ENCODE measurements around the gene OR6J1. TPM values are rescaled to one million over a fixed set of nuclear protein-coding genes. Genes with fewer than 3 reads are reported as not detected.
"Not testable (repeated sequence)": the region's sequence is repeated elsewhere in the genome, so short reads cannot be mapped to it uniquely, and the experiment has no call there.

The OR6J1 gene
- polyA plus RNA-seq, 3 donors, result 0.16 to 0.33 (median 0.22) TPM

DNA sequence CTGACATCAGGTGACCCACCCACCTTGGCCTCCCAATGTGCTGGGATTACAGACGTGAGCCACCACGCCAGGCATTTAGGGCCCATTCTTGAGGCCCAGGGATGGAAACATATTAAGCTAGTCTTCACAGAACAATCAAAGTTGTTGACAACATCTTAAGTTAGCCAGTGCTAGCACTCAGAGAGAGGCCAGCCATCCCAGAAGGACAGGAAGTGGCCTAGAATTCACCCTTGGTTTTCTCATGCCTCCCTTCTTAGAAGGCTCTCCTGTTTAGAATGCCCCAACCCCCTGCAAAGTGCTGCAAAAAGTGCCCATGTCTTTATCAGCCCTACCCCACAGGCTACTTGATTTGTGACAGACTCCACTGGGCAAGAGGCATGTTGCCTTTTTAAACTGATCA is 12.1 kb upstream of the OR6J1 start:
- no peak for DNase-seq (ENCODE audit: extremely low read depth in 1 of 11, low read depth in 9 of 11, low spot score in 4 of 11)

DNA sequence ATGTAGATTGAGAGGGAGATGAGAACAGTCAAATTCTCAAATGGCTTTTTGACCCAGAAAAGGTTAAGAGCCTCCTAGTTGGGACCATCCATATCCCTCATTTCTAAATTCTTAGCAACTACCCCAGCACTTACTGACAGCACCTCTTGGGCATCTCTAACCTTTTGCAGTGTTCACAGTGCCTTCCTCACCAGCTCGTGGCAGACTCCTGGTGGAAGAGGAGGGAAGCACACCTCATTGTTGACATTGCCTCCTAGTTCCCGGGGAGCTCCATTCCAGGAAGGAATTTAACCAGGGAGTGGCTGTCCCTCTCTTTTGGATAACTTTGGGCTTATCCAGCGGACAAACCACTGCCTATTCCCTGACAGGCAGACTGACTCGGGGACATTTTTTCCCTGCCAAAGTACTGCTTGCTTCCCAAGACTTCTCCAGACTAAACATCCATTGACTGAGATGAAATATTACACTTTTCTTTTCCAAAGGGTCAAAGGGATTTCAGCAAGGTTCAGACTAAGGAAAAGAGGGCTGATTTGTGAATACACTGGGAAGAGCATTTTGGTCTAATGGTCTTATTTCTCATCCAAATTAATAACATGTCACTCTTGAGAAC is 9.0 kb upstream of the OR6J1 start:
- peak in 5 of 11 donors; percentile 25 to 59 (median 33) for DNase-seq (ENCODE audit: extremely low read depth in 1 of 11, low read depth in 9 of 11, low spot score in 4 of 11)

DNA sequence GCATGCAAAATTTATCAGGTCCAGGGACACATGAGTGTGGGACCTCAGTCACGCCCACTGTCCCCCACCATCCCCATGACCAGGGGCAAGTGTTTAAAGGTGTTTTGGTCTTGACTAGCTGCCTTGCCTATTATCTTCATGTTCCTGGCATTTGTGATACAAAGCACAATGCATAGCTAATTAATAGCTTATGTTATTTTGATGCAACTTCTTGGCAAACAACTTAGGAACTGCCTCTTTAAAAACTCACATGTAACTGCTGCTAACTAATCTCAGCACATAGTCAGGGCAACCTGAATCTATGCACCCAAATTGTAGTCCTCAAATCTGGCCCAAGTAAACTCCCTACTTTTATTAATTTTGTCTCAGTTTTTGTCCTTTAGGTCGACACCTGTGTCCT is 7.4 kb upstream of the OR6J1 start:
- DNase-seq (ENCODE audit: extremely low read depth in 1 of 11, low read depth in 9 of 11, low spot score in 4 of 11), result no peak

DNA sequence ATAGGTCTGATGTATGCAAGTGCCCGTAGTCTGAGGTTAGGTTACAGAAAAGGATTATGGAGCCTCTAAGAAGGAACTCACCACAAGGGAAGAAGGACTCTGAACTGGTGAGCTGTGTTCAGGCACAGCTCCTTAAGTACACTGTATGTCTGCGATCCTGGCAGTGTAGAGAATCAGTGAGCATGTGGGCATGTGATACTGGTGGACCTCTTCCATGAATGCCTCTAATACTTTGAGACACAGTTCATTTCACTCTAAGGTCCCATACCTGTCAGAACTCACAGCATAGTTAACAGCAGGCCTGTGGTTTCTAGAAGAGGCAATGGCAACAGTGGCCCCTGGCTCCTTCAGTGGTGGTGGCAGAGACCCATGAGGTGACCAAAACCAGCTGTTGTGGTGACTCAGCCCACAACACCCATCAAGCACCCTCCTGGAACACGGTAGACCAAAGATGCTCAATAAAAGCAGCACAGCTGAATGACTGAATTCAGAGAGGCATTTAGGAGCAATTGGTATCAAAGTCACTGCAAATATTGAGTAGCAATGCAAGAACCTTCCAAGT is 6.9 kb upstream of the OR6J1 start:
- DNase-seq (ENCODE audit: extremely low read depth in 1 of 11, low read depth in 9 of 11, low spot score in 4 of 11), result no peak

DNA sequence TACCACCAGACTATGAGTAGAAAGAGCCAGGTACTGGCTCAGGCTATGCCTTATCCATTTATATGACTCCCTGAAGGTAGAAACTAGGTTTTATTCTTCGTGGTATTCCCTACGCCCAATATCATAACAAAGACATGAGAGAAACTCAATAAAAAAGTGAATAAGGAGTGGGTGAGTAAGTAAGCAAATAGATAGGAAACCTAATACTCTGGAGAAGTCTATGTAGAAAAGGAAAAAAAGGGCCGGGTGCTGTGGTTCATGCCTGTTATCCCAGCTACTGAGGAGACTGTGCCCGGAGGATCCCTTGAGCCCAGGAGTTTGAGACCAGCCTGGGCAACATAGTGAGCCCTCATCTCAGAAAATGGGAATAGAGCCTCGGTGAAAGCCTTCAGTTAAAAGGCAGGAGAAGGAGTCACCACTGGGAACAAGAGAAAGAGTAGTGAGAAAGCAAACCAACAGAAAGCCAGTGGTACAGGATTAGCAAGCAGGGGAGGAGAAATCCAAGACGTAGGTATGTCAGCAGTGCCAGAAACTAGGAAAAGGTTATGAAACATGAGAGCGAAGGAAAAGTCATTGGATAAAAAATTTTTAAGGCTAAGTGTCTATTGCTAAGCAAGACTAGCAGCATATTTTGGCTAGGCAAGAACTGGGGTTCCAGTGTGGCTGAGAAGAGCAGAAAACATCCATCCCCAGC is 6.0 kb upstream of the OR6J1 start:
- DNase-seq (ENCODE audit: extremely low read depth in 1 of 11, low read depth in 9 of 11, low spot score in 4 of 11), result no peak

DNA sequence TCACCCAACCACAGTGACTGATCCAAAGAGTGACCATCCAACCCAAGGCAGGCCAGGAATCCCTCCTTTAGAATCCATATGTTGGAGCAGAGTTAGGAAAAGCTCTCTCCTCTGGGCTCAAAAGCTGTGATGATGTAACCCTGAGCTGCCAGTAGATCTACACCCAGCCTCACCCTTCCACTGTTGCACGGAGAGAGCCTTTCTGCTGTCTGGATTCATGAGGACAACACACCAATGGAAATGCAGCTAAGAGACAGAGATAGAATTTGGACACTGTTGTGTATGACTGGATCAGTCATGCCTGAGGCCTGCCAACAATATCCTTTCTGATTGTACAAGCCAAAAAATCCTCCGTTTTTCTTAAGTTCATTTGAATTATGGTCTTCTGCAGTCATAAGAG is 4.4 kb upstream of the OR6J1 start:
- DNase-seq (ENCODE audit: extremely low read depth in 1 of 11, low read depth in 9 of 11, low spot score in 4 of 11), result no peak

DNA sequence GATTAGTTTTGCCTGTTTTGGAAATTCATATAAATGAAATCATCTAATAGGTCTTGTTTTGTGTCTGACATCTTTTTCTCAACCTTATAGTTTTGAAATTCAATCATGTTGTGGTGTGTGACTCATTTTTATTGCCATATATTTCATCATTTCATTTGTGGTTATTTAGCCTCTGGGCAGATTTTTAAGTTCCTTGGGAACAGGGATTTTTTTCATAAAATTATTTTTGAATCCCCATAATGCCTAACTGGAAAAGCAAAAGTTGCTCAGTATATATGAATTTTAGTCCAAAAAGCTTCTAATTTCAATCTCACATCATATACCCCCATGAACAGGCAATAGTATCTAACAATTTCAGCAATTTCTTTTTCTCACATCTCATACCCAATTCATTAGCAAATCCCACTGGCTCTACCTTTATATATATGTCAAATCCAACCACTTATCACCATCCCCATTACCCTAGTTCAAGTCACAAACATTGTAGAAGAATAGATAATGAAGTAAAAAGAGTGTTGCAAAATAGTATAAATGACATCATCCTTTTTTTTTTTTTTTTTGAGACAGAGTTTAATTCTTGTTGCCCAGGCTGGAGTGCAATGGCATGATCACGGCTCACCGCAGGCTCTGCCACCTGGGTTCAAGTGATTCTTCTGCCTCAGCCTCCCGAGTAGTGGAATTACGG is 2.6 kb upstream of the OR6J1 start:
- no peak for DNase-seq (ENCODE audit: extremely low read depth in 1 of 11, low read depth in 9 of 11, low spot score in 4 of 11)

DNA sequence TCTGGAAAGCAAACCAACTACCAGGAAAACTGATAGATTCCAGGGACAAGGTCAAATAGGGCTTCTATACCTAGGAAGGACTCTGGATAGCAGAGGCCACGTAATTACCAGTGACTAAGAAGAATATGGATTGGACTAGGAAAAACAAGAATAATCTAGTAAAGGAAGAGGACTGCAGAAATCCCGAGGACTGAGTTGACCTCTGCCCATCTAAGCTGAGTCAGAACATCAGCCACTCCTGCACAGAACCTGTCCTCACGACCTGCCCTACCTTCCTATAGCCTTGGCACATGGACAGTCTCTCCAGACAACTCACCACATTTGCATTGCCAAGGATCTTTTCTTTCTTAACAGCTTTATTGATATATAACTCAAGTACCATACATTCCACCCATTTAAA is 2.3 kb downstream of the OR6J1 start:
- no peak for DNase-seq (ENCODE audit: extremely low read depth in 1 of 11, low read depth in 9 of 11, low spot score in 4 of 11)

DNA sequence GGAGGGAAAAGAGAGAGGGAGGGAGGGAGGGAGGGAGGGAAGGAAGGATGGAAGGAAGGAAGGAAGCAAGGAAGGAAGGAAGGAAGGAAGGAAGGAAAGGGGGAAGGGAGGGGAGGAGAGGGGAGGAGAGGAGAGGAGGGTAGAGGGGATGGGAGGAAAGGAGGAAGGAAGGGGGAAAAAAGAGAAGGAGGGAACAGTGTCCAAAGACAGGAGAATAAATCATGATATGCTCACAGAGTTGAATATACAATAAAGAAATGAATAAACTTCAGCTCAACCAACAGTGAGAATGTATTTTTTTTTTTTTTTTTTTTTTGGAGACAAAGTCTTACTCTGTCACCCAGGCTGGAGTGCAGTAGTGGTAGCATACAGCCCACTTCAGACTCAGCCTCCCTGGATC is 4.0 kb downstream of the OR6J1 start:
- DNase-seq (ENCODE audit: extremely low read depth in 1 of 11, low read depth in 9 of 11, low spot score in 4 of 11), result no peak

DNA sequence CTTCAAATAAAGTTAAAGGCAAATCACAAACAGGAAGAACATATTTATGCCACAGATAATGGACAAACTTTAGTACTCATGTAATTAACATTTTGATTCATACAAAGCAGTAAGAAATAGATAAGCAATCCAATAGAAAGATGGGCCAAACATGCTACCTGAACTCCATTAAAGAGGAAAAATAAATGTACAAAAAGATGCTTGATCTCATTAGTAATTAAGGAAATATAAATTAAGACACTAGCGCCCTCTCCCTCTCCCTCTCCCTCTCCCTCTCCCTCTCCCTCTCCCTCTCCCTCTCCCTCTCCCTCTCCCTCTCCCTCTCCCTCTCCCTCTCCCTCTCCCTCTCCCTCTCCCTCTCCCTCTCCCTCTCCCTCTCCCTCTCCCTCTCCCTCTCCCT is 8.2 kb downstream of the OR6J1 start:
- not testable (repeated sequence) for DNase-seq (ENCODE audit: extremely low read depth in 1 of 11, low read depth in 9 of 11, low spot score in 4 of 11)

DNA sequence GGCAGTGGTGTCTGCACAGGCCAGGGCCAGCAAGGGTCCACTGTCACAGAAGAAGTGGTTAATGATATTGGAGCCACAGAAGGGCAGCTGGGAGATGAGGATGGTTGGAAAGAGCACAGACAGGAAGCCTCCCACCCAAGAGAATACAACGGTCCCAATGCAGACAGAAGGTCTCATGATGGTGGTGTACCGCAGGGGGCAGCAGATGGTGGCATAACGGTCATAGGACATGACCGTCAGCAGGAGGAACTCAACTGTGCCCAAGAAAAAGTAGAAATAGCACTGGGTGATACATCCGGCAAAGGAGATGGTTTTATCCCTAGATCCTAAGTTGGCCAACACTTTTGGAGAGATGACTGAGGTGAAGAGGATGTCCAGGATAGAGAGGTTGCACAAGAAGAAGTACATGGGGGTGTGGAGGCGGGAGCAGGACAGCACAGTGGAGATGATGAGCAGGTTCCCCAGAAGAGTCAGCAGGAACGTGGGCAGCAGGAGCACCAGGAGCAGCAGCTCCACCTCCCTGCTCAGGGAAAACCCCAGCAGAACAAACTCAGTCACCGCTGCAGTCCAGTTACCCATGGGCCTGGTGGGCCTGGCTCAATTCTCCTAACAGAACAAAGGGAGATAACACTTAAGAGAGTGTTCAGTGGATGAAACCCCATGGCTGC is 9.8 kb downstream of the OR6J1 start:
- no peak for DNase-seq (ENCODE audit: extremely low read depth in 1 of 11, low read depth in 9 of 11, low spot score in 4 of 11)

DNA sequence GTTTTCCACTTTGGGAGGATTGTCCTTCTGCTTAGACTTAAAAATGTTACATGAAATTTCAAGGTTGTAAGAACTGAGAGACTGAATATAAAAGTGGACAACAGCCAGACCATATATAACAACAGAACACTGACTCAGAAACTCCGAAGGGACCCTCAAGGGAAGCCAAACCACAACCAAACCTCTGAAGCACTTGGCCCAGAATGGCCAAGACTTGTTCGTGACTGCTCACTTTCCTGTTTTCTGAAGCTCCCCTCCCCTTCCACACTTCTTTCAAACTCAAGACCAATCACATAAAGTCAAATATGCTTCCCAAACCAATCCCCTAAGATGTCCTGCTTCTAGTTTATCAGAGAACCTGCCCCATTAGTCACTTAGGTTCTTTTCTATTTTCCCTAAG is 13.7 kb downstream of the OR6J1 start:
- DNase-seq (ENCODE audit: extremely low read depth in 1 of 11, low read depth in 9 of 11, low spot score in 4 of 11), result no peak

DNA sequence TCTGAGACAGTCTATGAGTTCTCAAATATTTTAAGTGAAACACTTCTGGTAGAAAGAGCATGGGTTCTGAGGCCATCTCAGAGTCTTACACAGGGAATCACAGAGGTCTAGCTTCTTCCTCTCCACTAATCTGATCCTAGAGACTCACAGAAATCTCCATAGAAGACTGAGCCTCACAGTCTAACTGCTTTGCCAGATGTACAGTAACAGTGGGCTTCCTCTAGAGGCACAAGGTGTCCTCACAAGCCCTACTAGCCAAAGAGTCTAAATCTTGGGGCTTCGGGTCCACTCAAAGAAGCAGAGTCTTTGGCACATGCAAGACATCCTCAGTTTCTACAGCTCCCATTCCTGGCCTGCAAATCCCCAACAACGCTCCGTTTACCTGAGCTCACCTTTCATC is 14.1 kb downstream of the OR6J1 start:
- no peak for DNase-seq (ENCODE audit: extremely low read depth in 1 of 11, low read depth in 9 of 11, low spot score in 4 of 11)

DNA sequence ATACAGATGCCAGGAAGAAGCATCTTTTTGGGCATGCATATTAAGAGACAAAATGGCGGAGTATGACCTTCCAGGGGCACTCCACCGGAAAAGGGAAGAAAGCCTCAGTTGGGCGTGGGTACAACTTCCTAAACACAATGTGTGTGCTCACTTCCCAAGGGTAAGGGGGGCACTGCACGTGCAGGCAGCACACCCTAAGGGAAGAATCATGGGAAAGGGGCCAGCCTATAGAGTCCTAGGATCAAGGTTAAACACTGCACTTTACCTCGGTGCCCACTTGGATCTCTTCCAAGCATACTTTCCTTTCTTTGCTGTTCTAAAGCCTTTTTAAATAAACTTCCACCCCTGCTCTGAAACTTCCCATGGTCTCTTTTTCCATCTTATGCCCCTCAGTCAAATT is 14.8 kb downstream of the OR6J1 start:
- DNase-seq (ENCODE audit: extremely low read depth in 1 of 11, low read depth in 9 of 11, low spot score in 4 of 11), result no peak

DNA sequence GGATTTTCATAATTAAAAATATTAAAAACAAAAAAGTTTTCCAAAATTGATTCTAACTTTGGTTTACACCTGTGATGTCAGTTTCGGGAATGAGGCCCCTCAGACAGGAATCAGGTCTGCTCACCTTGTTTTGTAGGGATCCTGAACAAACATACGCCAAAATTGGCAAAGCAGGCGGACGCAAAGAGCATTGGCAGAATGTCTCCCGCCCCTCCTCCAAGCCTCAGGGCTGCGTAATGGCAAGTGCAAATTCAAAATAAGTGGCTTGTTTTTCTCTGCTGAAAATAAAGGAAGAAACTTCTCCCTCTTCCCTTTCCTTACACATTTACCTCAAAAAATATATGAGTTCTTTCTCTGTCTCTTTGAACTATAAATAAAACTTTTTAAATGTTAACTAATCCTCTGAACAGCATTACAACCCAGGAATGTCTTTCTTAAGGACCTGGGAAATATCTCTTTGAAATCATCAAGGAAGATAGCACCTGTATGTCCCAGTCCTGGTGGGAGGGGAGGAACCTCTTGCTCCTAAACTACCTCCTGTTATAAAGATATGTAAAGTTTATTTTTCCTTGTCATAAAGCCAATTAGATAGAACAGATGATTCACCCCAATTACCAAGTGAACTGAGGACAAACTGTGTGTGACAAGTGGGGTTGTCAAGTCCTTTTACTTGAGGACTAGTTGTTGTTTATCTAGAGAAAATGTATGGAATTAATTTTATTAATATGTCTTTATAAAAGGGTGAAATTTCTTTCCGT is 16.5 kb downstream of the OR6J1 start:
- no peak for DNase-seq (ENCODE audit: extremely low read depth in 1 of 11, low read depth in 9 of 11, low spot score in 4 of 11)

DNA sequence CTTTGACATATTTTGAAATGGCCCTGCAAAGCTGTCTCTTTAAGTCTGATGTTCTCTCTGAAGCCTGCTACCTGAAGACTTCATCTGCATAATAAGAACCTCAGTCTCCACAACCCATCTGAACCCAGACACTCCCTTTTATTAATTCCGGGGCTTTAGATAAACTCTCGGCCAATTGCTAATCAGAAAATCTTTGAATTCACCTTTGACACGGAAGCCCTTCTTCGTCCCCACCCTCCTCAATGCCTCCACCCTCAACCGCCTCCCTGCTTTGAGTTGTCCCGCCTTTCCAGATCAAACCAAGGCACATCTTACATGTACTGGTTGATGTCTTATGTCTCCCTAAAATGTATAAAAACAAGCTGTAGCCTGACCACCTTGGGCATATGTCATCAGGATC is 17.6 kb downstream of the OR6J1 start:
- no peak for DNase-seq (ENCODE audit: extremely low read depth in 1 of 11, low read depth in 9 of 11, low spot score in 4 of 11)

DNA sequence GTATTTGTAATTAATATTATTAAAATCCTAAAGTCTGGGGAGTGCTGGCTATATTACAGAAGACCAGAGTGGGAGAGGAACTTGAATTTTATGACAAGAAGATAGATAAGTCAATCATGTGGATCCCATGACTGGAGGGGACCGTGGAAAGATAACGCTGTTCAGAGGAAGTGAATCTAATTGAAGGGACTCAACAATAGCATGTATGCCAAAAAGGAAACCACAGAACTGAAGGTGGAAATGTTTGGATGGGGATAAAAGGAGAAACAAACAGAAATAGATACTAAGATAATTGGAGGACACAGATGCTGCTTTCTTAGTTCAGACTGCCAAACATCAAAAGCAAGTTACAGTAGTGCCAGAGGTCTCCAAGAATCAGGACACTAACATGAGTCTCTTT is 21.1 kb downstream of the OR6J1 start:
- DNase-seq (ENCODE audit: extremely low read depth in 1 of 11, low read depth in 9 of 11, low spot score in 4 of 11), result no peak

DNA sequence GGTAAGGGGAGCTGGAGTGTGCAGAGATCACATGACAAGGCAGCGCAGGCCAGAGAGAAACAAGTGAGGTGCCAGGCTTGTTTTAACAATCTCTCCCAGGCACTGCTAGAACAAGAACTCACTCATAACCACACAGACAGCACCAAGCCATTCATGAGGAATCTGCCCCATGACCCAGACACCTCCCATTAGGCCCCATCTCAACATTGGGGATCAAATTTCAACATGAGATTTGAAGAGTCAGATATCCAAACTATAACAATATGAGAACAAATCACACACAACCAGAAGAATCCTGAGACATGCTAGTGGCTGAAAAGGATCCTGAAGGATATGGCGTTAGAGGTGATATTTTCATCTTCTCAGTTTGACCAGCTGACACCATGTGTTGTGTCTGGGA is 21.9 kb downstream of the OR6J1 start:
- DNase-seq (ENCODE audit: extremely low read depth in 1 of 11, low read depth in 9 of 11, low spot score in 4 of 11), result no peak

DNA sequence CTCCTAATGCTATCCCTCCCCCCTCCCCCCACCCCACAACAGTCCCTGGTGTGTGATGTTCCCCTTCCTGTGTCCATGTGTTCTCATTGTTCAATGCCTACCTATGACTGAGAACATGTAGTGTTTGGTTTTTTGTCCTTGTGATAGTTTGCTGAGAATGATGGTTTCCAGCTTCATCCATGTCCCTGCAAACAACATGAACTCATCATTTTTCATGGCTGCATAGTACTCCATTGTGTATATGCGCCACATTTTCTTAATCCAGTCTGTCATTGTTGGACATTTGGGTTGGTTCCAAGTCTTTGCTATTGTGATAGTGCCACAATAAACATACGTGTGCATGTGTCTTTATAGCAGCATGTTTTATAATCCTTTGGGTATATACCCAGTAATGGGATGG is 28.4 kb downstream of the OR6J1 start:
- not testable (repeated sequence) for DNase-seq (ENCODE audit: extremely low read depth in 1 of 11, low read depth in 9 of 11, low spot score in 4 of 11)
